HG02885 (cell line): ENCODE measurements around the gene RNASE9.
"Not testable (repeated sequence)": the region's sequence is repeated elsewhere in the genome, so short reads cannot be mapped to it uniquely, and the experiment has no call there.

Experiments
- ATAC-seq: cut with Tn5 transposase; IDR thresholded peaks from one replicate; pipeline ENCODE4 v1.9.1; 2021; ENCODE audit warnings: mild to moderate bottlenecking; ENCODE audit not compliant: unreplicated experiment, poor library complexity

RNASE9 gene

DNA sequence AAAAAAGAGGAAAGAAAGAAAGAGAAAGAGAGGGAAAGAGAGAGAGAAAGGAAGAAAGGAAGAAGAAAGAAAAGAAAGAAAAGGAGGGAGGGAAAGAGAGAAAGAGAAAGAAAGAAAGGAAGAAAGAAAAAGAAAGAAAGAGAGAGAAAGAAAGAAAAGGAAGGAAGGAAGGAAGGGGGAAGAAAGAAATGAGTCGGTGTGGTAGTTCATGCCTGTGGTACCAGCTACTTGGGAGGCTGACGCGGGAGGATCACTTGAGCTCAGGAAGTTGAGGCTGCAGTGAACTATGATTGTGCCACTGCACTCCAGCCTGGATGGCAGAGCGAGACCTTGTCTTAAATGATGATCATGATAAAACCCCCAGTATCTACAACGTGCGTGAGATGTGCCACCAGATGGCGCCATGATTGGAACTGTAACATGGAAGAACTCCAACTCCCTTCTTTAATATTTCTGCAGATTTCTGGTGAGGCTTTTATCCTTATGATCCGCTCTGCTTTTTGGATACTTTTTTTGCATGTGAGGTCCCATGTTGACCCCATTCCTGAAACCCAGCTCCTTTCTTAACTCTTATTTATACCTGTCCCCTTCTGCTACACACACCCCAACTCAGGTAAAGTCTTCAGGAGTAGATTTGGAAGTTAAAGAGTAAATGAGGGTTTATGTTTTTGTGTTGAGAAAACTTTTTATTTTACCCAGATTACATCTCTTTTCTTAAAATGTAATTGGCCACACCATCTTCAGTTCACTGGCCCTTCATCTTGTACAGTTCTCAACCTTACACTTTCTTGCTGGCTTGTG, 29.9 kb downstream of the RNASE9 start:
- ATAC-seq: peak; percentile 79

DNA sequence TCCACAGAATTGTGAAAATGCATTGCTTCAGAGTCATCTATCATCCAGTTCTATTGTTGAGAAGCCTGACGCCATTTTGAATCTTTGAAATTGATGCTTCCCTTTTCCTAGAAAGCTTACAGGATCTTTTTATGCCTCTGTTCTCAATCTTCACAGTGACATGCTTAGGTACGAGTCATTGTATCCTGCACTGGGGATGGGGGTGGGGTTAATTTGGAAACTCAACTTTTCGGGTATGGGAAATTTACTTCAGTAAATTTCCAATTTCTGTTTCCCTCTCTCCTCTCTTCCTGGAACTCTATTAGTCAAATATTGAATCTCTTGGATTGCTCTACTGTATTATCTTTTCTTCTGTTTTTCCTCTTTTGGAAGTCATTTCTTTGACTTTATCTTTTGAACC, 31.0 kb downstream of the RNASE9 start:
- no peak for ATAC-seq

DNA sequence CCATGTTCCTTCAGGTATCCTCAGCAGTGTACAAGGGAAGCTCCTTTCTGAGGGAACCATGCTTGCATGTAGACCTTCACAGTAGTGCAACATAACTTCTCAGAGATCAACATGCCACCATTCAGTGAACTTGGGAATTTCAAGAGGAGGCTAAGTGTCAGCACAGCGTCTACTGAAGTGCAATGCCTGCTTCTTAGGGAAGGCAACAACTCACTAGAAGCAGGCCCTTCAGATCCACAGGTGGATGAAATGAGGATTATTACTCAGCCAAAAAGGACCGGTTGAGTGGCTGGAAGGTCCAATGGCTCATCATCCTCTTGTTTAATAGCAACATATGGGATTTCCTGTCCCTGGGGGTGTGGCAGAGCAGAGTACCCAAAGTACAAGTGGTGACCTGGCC, 36.8 kb downstream of the RNASE9 start:
- no peak for ATAC-seq

- ATAC-seq: no peak
Observed at GRCh38 chr14:20522332-20522731, 38.5 kb downstream of the RNASE9 start.

- no peak for ATAC-seq
Observed at GRCh38 chr14:20516921-20517320, 43.9 kb downstream of the RNASE9 start.

DNA sequence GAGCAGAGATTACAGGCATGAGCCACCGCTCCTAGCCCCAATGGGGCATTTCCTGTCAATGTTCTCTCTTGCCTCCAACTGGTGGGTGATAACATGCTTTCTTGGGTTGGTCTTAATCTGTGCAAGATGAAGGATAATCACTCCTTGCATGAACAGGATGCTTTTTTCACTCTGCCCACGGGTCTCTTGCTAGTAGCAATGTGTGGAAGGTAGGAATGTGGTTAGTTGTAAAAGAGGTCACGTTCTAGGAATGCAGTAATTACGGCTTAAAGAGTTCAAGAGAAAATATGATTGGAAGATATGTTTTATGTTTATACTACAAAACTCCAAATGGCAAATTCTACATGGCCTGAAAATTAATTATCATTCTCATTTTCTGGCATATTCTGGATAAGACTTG, 45.0 kb downstream of the RNASE9 start:
- no peak for ATAC-seq

DNA sequence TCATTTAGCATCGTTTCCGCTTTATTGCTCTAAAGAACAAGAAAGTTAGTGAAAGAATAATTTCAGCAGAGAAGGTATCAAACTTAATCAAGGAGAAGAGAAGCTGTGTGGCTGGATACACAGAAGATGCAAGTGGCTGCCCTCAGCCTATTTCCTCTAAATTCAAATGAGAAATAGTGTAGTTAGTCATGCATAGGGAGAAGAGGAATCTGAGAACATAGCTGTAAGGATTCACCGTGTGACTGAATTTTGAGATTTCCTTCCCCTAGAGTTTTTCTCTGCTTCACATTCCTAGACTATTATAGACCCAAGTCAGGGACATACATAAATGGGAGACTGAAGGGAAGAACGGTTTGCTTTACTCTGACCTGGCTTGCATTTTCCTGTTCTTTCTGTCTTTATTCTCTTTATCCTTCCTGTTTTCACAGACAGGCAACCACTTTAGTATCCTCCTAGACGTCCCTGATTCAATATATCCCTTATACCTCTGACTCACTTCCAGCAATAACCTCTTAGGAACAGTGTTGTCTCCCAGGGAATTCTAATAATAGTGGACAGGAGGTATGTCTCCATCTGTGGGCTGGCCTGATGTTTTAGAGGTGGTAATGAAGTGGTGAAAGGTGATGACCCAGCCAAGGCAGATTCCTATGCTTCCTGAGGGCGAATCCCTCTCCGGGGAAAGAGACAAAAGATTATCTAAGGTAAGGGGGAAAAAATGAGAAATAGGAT, 48.5 kb downstream of the RNASE9 start:
- no peak for ATAC-seq

DNA sequence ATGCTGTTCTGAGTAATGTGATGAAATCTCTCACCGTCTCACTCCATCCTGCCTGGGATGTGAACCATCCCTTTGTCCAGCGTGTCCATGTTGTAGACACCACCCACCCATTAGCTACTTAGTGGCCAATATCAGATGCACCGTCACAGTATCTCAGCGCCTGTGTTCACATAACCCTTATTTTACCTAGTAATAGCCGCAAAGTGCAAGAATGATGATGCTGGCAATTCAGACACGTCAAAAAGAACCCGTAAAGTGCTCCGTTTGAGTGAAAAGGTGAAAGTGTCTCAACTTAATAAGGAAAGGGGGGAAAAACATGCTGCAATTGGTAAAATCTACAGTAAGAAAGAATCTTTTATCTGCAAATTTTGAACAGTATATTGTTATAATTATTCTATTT, 52.5 kb downstream of the RNASE9 start:
- no peak for ATAC-seq

DNA sequence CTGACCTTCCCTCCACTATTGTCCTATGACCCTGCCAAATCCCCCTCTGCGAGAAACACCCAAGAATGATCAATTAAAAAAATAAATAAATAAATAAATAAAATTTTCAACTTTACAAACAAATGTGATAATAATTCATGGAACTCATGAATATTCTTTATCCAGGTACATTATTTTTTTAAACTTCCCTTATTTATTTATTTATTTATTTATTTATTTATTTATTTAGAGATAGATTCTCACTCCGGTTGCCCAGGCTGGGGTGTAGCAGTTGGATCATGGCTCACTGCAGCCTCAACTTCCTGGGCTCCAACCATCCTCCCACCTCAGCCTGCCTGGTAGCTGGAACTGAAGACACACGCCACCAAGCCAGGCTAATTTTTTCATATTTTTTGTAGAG, 53.3 kb downstream of the RNASE9 start:
- not testable (repeated sequence) for ATAC-seq

DNA sequence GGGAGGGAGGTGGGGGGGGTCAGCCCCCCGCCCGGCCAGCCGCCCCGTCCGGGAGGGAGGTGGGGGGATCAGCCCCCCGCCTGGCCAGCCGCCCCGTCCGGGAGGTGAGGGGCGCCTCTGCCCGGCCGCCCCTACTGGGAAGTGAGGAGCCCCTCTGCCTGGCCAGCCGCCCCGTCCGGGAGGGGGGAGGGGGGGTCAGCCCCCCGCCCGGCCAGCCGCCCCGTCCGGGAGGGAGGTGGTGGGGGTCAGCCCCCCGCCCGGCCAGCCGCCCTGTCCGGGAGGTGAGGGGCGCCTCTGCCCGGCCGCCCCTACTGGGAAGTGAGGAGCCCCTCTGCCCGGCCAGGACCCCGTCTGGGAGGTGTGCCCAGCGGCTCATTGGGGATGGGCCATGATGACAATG, 54.1 kb downstream of the RNASE9 start:
- ATAC-seq: not testable (repeated sequence)

GRCh38 chr14:20506276-20506675, 54.6 kb downstream of the RNASE9 start:
- not testable (repeated sequence) for ATAC-seq
